ENCODE measurements around the gene PLXNB2.

Gene PLXNB2

GRCh38 chr22:50232481-50233151 lies 74.8 kb downstream of the PLXNB2 start:
- DNase-seq (ENCODE audit: low spot score): no peak

- DNase-seq (ENCODE audit: low spot score): no peak
Observed at GRCh38 chr22:50229370-50229769, 78.1 kb downstream of the PLXNB2 start.

- no peak for DNase-seq (ENCODE audit: low spot score)
Observed at GRCh38 chr22:50228366-50228765, 79.1 kb downstream of the PLXNB2 start.

- no peak for DNase-seq (ENCODE audit: low spot score)
Observed at GRCh38 chr22:50227579-50228215, 79.7 kb downstream of the PLXNB2 start.

GRCh38 chr22:50226875-50227165 lies 80.6 kb downstream of the PLXNB2 start:
- no peak for DNase-seq (ENCODE audit: low spot score)

GRCh38 chr22:50226063-50226874 lies 81.2 kb downstream of the PLXNB2 start:
- DNase-seq (ENCODE audit: low spot score): no peak

- no peak for DNase-seq (ENCODE audit: low spot score)
Observed at GRCh38 chr22:50225200-50225969, 82.1 kb downstream of the PLXNB2 start.
